GM12801 (cell line): Measurements from ENCODE around the gene CGN.

Source experiments
- CTCF ChIP-seq: IDR thresholded peaks from one replicate; pipeline ENCODE4 v1.5.1; 2011; ENCODE audit warnings: control low read depth; ENCODE audit not compliant: insufficient read length; ENCODE audit errors: extremely low read depth

CGN gene

DNA sequence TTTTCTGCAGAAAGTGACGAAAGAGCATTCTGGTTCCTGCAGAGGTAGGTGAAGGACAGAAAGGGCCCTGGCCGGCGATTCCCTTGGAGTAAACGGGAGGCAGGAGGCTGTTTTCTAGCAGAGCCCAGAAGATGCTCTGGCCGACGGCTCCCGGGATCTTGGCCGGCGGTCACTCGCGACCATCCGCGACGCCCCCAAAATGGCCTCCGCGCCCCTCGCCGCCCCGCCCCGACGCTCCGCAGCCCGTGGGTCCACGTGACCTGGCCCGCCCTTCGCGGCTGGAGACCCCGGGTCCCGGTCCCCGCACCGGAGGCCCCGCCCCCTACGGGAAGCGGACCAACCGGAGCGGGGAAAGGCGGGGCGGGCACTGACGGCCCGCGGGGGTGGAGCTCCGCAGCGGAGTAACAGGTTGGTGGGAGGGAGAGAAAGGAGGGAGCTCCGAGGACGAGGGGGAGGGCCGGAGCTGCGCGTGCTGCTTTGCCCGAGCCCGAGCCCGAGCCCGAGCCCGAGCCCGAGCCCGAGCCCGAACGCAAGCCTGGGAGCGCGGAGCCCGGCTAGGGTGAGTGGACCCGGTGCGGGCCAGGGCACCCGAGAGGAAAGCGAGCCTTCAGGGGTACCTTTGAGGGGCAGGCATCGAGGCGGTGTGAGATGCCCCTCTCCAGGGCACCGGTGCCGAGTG lies at the start of gene CGN:
Gene CGN (plus strand): TSS at position 431 of the 679 bp plus-strand sequence. CDS start 7,133 bp downstream, outside the sequence.
- TF ChIP-seq CTCF, result no peak

DNA sequence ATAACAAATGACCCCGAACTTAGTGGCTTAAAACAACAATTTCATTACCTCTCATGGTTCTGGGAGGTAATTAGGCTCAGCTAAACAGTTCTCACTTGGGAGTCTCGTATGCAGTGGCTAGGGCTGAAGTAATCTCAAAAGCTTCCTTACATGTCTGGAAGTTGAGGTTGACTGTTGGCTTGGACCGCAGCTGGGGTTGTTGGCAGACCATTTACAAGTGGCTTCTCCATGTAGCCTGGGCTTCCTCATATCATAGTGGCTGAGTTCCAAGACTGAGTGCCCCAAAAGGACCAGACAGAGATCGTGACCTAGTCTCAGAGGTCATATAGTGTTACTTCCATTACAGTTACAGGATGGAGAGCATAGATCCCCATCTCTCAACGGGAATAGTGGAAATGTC lies 49.5 kb upstream of the CGN start:
- no peak for TF ChIP-seq CTCF

DNA sequence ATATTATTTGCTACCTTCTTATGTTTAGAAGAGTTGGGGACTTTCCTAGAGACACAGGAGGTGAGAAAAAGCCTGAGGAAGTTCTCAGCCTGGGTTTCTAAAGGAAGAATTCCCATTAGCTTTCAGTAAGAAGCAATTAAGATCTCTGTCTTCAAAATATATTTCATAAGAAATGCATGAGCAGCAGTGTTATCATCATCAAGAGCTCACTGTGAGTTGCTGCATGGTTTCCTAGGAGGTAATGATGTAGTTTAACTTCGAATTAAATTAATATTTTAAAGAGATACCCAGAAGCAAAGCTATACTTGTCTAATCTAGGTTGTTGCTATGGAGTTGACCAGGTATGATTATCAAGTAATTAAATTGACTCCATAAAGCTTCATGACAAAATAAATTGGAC lies 46.2 kb upstream of the CGN start:
- no peak for TF ChIP-seq CTCF

GRCh38 chr1:151472856-151473731 lies 38.1 kb upstream of the CGN start:
- no peak for TF ChIP-seq CTCF

GRCh38 chr1:151474745-151475144 lies 36.4 kb upstream of the CGN start:
- TF ChIP-seq CTCF, result no peak

DNA sequence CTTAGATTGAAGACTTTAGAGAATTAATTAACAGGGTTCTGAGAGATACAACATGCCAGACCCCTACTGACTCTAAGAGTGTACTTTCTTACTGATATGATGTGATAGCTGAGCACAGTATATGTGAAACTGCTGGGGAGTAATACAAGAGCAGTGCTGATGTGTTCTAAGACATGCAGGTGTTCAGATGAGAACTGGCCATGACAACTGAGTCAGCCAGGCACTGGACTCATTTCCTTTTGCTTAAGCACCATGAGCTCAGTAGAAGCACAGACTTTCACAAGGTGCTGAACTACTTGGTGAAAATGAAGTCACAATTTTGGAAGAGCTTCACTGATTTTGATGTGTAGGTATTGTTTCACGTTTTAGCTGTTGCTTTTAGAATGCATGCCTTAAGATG lies 36.0 kb upstream of the CGN start:
- no peak for TF ChIP-seq CTCF

- no peak for TF ChIP-seq CTCF
Measured at GRCh38 chr1:151476083-151476482, 35.1 kb upstream of the CGN start.
